Erythroblast (primary cell): ENCODE data around the gene ZNF385B.

Experiments used
- GATA1 ChIP-seq: IDR thresholded peaks from 2 replicates; pipeline ENCODE4 v1.6.1; 2011; ENCODE audit warnings: low read depth, mild to moderate bottlenecking, control low read depth, low read length, moderate library complexity
- POLR2A ChIP-seq: IDR thresholded peaks from 2 replicates; pipeline ENCODE4 v1.6.1; 2011; ENCODE audit warnings: mild to moderate bottlenecking, low read length

DNA sequence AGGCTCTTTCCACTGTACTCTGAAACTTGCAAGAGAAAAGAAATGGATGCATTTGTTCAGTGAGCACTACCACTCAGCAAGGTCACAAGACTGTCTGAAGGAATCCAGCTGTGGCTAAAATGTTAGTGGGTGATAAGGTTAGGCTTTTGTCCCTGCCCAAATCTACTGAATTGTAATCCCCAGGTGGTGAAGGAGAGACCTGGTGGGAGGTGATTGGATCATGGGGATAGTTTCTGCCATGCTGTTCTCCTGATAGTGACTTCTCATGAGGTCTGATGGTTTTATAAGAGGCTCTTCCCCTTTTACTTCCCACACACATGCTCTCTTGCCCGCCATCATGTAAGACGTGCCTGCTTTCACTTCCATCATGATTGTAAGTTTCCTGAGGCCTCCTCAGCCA is 68.2 kb downstream of the ZNF385B start:
- TF ChIP-seq POLR2A (no peak), GATA1 (no peak)
